ENCODE measurements around the gene RNPS1. TPM values are rescaled to one million over a fixed set of nuclear protein-coding genes. Genes with fewer than 3 reads are reported as not detected.

Gene RNPS1
- total and polyA plus RNA-seq, 2 of the 4 experiments (the other 2 are of a cell fraction), result 57.5 to 192 TPM

DNA sequence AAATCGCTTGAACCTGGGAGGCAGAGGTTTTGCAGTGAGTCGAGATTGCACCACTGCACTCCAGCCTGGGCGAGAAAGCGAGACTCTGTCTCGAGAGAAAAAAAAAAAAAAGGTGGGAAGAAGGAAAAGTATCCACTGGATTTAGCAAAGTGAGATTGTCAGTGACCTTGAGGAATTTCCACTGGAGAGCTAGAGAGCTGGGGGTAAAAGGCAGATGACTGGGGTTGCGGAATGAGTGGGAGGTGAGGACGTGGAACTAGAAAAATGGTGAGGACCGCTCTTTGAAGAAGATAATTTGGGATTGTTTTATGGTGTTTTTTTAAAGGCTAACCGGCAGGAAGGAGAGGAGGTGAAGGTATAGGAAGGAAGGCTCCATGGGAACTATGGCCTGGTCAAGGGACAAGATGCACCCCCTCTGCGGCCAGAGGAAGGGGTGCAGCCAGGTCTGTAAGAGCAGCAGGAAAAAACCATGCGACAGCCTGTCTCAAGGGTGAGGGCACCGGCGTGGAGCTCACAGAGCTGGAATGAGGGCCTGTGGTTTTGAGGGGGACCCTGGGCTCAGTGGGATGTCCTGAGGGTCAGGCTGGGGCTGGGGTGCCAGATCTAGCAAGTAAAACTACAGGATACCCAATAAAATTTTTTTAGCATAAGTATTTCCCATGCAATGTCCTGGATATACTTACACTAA lies 63.4 kb downstream of the RNPS1 start:
- no peak overlapping the region; the same call in 1 of the 2 replicates for H2BK120ac ChIP-seq (ENCODE audit: low read depth, low read length)
- H3K23ac ChIP-seq (ENCODE audit: low read depth, low read length), result no peak overlapping the region
- H2AK5ac ChIP-seq (ENCODE audit: low read depth, low read length), result peak overlapping the region; percentile 70; the same call in 1 of the 2 replicates
- peaks cover 13 to 24% of the 10 kb centered on the region in 2 experiments for H3K79me1 ChIP-seq (ENCODE audit: low read depth in 1 of 2, low read length in 2 of 2)
- in situ Hi-C loops (cut with MboI; ENCODE audit: low sequenced_read_pairs), result no loop called here
- peaks cover 5% of the 10 kb centered on the region; the same call in 1 of the 2 replicates for H4K20me1 ChIP-seq (ENCODE audit: insufficient read depth, low read length)
- ATAC-seq (ENCODE audit: low read depth) (no peak), DNase-seq (no peak)
- peak overlapping the region; percentile 74 for H3K9ac ChIP-seq (ENCODE audit: low read depth, low read length)
- no peak overlapping the region for H3K14ac ChIP-seq (replicated peaks; ENCODE audit: low read depth, low read length)
- H4K8ac ChIP-seq (ENCODE audit: low read depth in 2 of 2, low read length in 2 of 2), result peak overlapping the region; percentile 91 to 98
- peak overlapping the region; percentile 100 for H2AFZ ChIP-seq (replicated peaks; ENCODE audit: low read length, poor library complexity)
- dilution Hi-C loops (cut with HindIII; ENCODE audit: low sequenced_read_pairs, unreplicated experiment), result no loop called here
- H3K36me3 ChIP-seq (ENCODE audit: control insufficient read depth, insufficient read depth, low read length), result peaks cover 23% of the 10 kb centered on the region; the same call in 1 of the 2 replicates
- ChIA-PET CTCF (interaction anchor here (0.6 kb wide), 1 partner anchor 182 kb away, joined by 3 read pairs; no protein-coding TSS in a partner anchor), POLR2A (ENCODE audit: unreplicated experiment) (no interaction called here)
- no peak overlapping the region for H3K18ac ChIP-seq (ENCODE audit: low read depth, low read length)
- no peak overlapping the region for H2BK5ac ChIP-seq (ENCODE audit: low read depth, low read length, poor library complexity, severe bottlenecking)
- TF ChIP-seq MAFK (IDR thresholded peaks at IDR 0.05; ENCODE audit: low read depth, low read length), result no peak
- TF ChIP-seq MAZ (IDR thresholded peaks at IDR 0.05; ENCODE audit: borderline replicate concordance, low read depth, low read length), result peak; percentile 0; the same call in 1 of the 2 replicates
- TF ChIP-seq POLR2A (IDR thresholded peaks at IDR 0.05; ENCODE audit: low read depth, low read length), result no peak
- TF ChIP-seq, protein P1, sequence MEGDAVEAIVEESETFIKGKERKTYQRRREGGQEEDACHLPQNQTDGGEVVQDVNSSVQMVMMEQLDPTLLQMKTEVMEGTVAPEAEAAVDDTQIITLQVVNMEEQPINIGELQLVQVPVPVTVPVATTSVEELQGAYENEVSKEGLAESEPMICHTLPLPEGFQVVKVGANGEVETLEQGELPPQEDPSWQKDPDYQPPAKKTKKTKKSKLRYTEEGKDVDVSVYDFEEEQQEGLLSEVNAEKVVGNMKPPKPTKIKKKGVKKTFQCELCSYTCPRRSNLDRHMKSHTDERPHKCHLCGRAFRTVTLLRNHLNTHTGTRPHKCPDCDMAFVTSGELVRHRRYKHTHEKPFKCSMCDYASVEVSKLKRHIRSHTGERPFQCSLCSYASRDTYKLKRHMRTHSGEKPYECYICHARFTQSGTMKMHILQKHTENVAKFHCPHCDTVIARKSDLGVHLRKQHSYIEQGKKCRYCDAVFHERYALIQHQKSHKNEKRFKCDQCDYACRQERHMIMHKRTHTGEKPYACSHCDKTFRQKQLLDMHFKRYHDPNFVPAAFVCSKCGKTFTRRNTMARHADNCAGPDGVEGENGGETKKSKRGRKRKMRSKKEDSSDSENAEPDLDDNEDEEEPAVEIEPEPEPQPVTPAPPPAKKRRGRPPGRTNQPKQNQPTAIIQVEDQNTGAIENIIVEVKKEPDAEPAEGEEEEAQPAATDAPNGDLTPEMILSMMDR (conservative IDR thresholded peaks at IDR 0.05; ENCODE audit: low read depth, low read length), result no peak
- H3K9me3 ChIP-seq (ENCODE audit: control insufficient read depth, insufficient read depth, low read length), result no peaks in the 10 kb centered on the region
- H3K4ac ChIP-seq (ENCODE audit: low read depth, low read length), result peak overlapping the region; percentile 62
- H3K4me2 ChIP-seq (ENCODE audit: low read depth, low read length), result peak overlapping the region; percentile 80
- peak overlapping the region; percentile 88 for H4K5ac ChIP-seq (ENCODE audit: low read depth, low read length)
- peaks cover 6% of the 10 kb centered on the region; the same call in 1 of the 2 replicates for H3K9me1 ChIP-seq (ENCODE audit: insufficient read depth, low read length)
- peak overlapping the region; percentile 83 for H3K27ac ChIP-seq (ENCODE audit: insufficient read depth, low read length)
- no peak overlapping the region; the same call in 1 of the 2 replicates for H3K56ac ChIP-seq (ENCODE audit: extremely low read depth, insufficient read depth, low read length)
- WGBS, 2 experiments (ENCODE audit: extremely low coverage in 2 of 2, insufficient read length in 1 of 2), result 87 to 100% methylated on average over 2 to 6 of the region's 13 CpGs
- H3K4me1 ChIP-seq (ENCODE audit: control insufficient read depth, insufficient read depth, low read length), result peaks cover 7% of the 10 kb centered on the region
- H3K27me3 ChIP-seq (ENCODE audit: control insufficient read depth, insufficient read depth, low read length), result peaks cover 11% of the 10 kb centered on the region
- no TSS peak for BruUV-seq (replicated peaks)
- no peak overlapping the region for H2BK15ac ChIP-seq (ENCODE audit: low read depth, low read length)
- intact Hi-C loops (cut with micrococcal nuclease), result no loop called here
- peak overlapping the region; percentile 5; the same call in 1 of the 2 replicates for H4K91ac ChIP-seq (ENCODE audit: insufficient read depth, low read depth, low read length)
- H2AK9ac ChIP-seq (replicated peaks; ENCODE audit: low read depth, low read length, poor library complexity), result peak overlapping the region; percentile 88
- H3K4me3 ChIP-seq (ENCODE audit: insufficient read depth, low read depth, low read length), result peak overlapping the region; percentile 92
- no peak overlapping the region for H2BK20ac ChIP-seq (ENCODE audit: low read depth, low read length)

Small RNA genes within 50 kb of the gene (microRNA-seq; reads per million reads assigned to microRNA genes)
- 0 to 0.73 reads per million in 2 experiments for gene MIR3677 (ENCODE audit: insufficient read depth in 1 of 2, insufficient read length in 1 of 2, unreplicated experiment in 1 of 2)
- gene MIR4717 (ENCODE audit: insufficient read depth in 1 of 2, insufficient read length in 1 of 2, unreplicated experiment in 1 of 2), result 0 reads per million in 2 experiments

Small RNA genes within 50 kb of the gene (small RNA-seq; reads per million reads assigned to genes)
- 0 to 8.7 (median 3.4) reads per million in 5 experiments for gene MIR3677
- 0 reads per million in 5 experiments for gene MIR4717

Other genes with a start within 250 kb of the RNPS1 start
- gene NPW, start 248.3 kb downstream of the RNPS1 start, total RNA-seq (2012; rRNA removed), result 0.18 TPM in 1 of 2 replicates, not detected in the other
- gene NPW, start 248.3 kb downstream of the RNPS1 start, polyA plus RNA-seq (2012; rRNA removed), result 2.0 and 3.7 TPM in 2 replicates
- 18.6 and 20.8 TPM in 2 replicates for gene NHERF2, start 241.2 kb downstream of the RNPS1 start, total RNA-seq (2012; rRNA removed)
- gene NHERF2, start 241.2 kb downstream of the RNPS1 start, polyA plus RNA-seq (2012; rRNA removed), result 77.8 and 96.6 TPM in 2 replicates
- gene NTHL1, start 220.3 kb downstream of the RNPS1 start, total RNA-seq (2012; rRNA removed), result 22.8 and 28.1 TPM in 2 replicates
- gene NTHL1, start 220.3 kb downstream of the RNPS1 start, polyA plus RNA-seq (2012; rRNA removed), result 28.0 and 33.3 TPM in 2 replicates
- gene TSC2, start 220.1 kb downstream of the RNPS1 start, total RNA-seq (2012; rRNA removed), result 22.8 and 31.4 TPM in 2 replicates
- gene TSC2, start 220.1 kb downstream of the RNPS1 start, polyA plus RNA-seq (2012; rRNA removed), result 88.6 and 95.9 TPM in 2 replicates
- 7.9 and 15.6 TPM in 2 replicates for gene PKD1, start 132.2 kb downstream of the RNPS1 start, total RNA-seq (2012; rRNA removed)
- 97.3 and 118 TPM in 2 replicates for gene PKD1, start 132.2 kb downstream of the RNPS1 start, polyA plus RNA-seq (2012; rRNA removed)
- 1.1 TPM in 2 replicates for gene RAB26, start 119.5 kb downstream of the RNPS1 start, total RNA-seq (2012; rRNA removed)
- 4.5 and 4.8 TPM in 2 replicates for gene RAB26, start 119.5 kb downstream of the RNPS1 start, polyA plus RNA-seq (2012; rRNA removed)
- gene TRAF7, start 112.3 kb downstream of the RNPS1 start, total RNA-seq (2012; rRNA removed), result 26.4 and 29.6 TPM in 2 replicates
- 52.6 and 55.1 TPM in 2 replicates for gene TRAF7, start 112.3 kb downstream of the RNPS1 start, polyA plus RNA-seq (2012; rRNA removed)
- not detected in 2 replicates for gene CASKIN1, start 71.5 kb downstream of the RNPS1 start, total RNA-seq (2012; rRNA removed)
- 0.05 and 0.06 TPM in 2 replicates for gene CASKIN1, start 71.5 kb downstream of the RNPS1 start, polyA plus RNA-seq (2012; rRNA removed)
- 34.4 and 50.3 TPM in 2 replicates for gene MLST8, start 62.7 kb downstream of the RNPS1 start, total RNA-seq (2012; rRNA removed)
- gene MLST8, start 62.7 kb downstream of the RNPS1 start, polyA plus RNA-seq (2012; rRNA removed), result 93.7 and 94.1 TPM in 2 replicates
- 0.18 and 0.28 TPM in 2 replicates for gene BRICD5, start 57.3 kb downstream of the RNPS1 start, total RNA-seq (2012; rRNA removed)
- 0.94 and 1.5 TPM in 2 replicates for gene BRICD5, start 57.3 kb downstream of the RNPS1 start, polyA plus RNA-seq (2012; rRNA removed)
- gene PGP, start 53.3 kb downstream of the RNPS1 start, total RNA-seq (2012; rRNA removed), result 4.1 and 5.8 TPM in 2 replicates
- 9.4 and 13.5 TPM in 2 replicates for gene PGP, start 53.3 kb downstream of the RNPS1 start, polyA plus RNA-seq (2012; rRNA removed)
- 13.1 and 25.0 TPM in 2 replicates for gene E4F1, start 44.5 kb downstream of the RNPS1 start, total RNA-seq (2012; rRNA removed)
- gene E4F1, start 44.5 kb downstream of the RNPS1 start, polyA plus RNA-seq (2012; rRNA removed), result 33.0 and 39.6 TPM in 2 replicates
- 0.18 and 0.28 TPM in 2 replicates for gene DNASE1L2, start 31.7 kb downstream of the RNPS1 start, total RNA-seq (2012; rRNA removed)
- gene DNASE1L2, start 31.7 kb downstream of the RNPS1 start, polyA plus RNA-seq (2012; rRNA removed), result 0.75 and 1.5 TPM in 2 replicates
- 20.3 TPM in 2 replicates for gene ECI1, start 16.5 kb downstream of the RNPS1 start, total RNA-seq (2012; rRNA removed)
- 30.1 and 42.0 TPM in 2 replicates for gene ECI1, start 16.5 kb downstream of the RNPS1 start, polyA plus RNA-seq (2012; rRNA removed)
- 0.18 TPM in 1 of 2 replicates, not detected in the other for gene ABCA3, start 72.6 kb upstream of the RNPS1 start, total RNA-seq (2012; rRNA removed)
- 0.22 and 0.32 TPM in 2 replicates for gene ABCA3, start 72.6 kb upstream of the RNPS1 start, polyA plus RNA-seq (2012; rRNA removed)
- gene CCNF, start 161.3 kb upstream of the RNPS1 start, total RNA-seq (2012; rRNA removed), result 19.2 and 20.1 TPM in 2 replicates
- gene CCNF, start 161.3 kb upstream of the RNPS1 start, polyA plus RNA-seq (2012; rRNA removed), result 7.8 and 8.2 TPM in 2 replicates
- gene TEDC2, start 192.0 kb upstream of the RNPS1 start, total RNA-seq (2012; rRNA removed), result 3.6 TPM in 2 replicates
- gene TEDC2, start 192.0 kb upstream of the RNPS1 start, polyA plus RNA-seq (2012; rRNA removed), result 7.3 and 10.8 TPM in 2 replicates
- gene NTN3, start 203.2 kb upstream of the RNPS1 start, total RNA-seq (2012; rRNA removed), result 0.18 and 0.28 TPM in 2 replicates
- 0.38 and 0.72 TPM in 2 replicates for gene NTN3, start 203.2 kb upstream of the RNPS1 start, polyA plus RNA-seq (2012; rRNA removed)
- 7.5 and 8.6 TPM in 2 replicates for gene TBC1D24, start 207.0 kb upstream of the RNPS1 start, total RNA-seq (2012; rRNA removed)
- 13.4 and 16.2 TPM in 2 replicates for gene TBC1D24, start 207.0 kb upstream of the RNPS1 start, polyA plus RNA-seq (2012; rRNA removed)
- gene ATP6V0C, start 245.8 kb upstream of the RNPS1 start, total RNA-seq (2012; rRNA removed), result 8.4 and 8.6 TPM in 2 replicates
- 107 and 108 TPM in 2 replicates for gene ATP6V0C, start 245.8 kb upstream of the RNPS1 start, polyA plus RNA-seq (2012; rRNA removed)

Data from IMR-90 (cell line).